ENCODE results near the gene NES.

NES gene

DNA sequence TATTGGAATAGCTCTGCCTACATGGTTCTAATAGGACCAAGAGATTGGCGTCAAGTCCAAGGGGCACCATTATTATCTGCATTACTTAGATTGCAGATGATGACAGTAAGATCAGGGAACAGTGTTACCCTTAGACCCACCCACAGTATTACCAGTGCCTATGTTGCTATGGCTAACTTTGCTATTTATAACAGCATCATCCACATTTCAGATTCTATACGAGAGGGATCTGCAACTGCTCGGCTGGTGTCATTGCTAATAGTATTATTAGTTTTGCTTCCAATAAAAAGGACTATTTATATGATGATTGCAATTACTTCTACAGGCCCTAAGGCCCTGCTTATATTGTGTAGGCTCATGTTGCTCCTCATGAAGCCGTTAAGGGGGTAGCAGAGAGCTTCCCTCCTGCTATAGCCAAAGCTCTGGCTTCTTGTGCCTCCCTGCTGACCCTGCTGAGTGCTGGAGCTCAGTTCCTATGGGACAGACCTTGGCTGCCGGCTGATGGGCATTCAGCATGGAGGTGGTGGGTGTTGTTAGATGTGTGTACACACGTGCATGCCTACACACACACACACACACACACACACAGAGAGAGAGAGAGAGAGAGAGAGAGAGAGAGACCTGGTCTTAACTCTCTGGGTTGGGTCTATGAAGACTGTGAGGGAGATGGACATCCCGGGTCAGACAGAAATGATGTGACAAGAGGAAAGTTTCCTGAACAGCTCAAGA lies 34.0 kb downstream of the NES start:
- no peak overlapping the region for H3K27ac ChIP-seq (ENCODE audit: low read length)
- H3K4me2 ChIP-seq (ENCODE audit: insufficient read depth, low read length) = no peak overlapping the region
- TF ChIP-seq, protein P1, sequence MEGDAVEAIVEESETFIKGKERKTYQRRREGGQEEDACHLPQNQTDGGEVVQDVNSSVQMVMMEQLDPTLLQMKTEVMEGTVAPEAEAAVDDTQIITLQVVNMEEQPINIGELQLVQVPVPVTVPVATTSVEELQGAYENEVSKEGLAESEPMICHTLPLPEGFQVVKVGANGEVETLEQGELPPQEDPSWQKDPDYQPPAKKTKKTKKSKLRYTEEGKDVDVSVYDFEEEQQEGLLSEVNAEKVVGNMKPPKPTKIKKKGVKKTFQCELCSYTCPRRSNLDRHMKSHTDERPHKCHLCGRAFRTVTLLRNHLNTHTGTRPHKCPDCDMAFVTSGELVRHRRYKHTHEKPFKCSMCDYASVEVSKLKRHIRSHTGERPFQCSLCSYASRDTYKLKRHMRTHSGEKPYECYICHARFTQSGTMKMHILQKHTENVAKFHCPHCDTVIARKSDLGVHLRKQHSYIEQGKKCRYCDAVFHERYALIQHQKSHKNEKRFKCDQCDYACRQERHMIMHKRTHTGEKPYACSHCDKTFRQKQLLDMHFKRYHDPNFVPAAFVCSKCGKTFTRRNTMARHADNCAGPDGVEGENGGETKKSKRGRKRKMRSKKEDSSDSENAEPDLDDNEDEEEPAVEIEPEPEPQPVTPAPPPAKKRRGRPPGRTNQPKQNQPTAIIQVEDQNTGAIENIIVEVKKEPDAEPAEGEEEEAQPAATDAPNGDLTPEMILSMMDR (IDR thresholded peaks at IDR 0.05; ENCODE audit: borderline replicate concordance, extremely low read depth, low read length, poor library complexity, severe bottlenecking) = no peak
- no peak for TF ChIP-seq EZH2 (IDR thresholded peaks at IDR 0.05; ENCODE audit: borderline replicate concordance, low read depth, low read length, severe bottlenecking)
- H4K20me1 ChIP-seq (ENCODE audit: insufficient read depth, low read length) = no peaks in the 10 kb centered on the region; the same call in none of the 2 replicates
- no peak overlapping the region for H3K9ac ChIP-seq (ENCODE audit: low read depth, low read length)
- H3K79me2 ChIP-seq (ENCODE audit: insufficient read depth, low read length) = no peaks in the 10 kb centered on the region
- H2AFZ ChIP-seq (ENCODE audit: low read depth, low read length) = peak overlapping the region; percentile 18; the same call in 1 of the 2 replicates
- H3K9me3 ChIP-seq (ENCODE audit: insufficient read depth, low read length, severe bottlenecking) = no peaks in the 10 kb centered on the region
- H3K4me1 ChIP-seq (ENCODE audit: insufficient read depth, low read length) = peaks cover 12% of the 10 kb centered on the region
- no peaks in the 10 kb centered on the region for H3K36me3 ChIP-seq (ENCODE audit: insufficient read depth, low read length)
- DNase-seq (no peak), ATAC-seq (ENCODE audit: insufficient read depth, low read depth) (peak; percentile 34)
- no peak overlapping the region for H3K4me3 ChIP-seq (ENCODE audit: low read depth in 1 of 2, low read length in 2 of 2)
- peaks cover 9% of the 10 kb centered on the region for H3K27me3 ChIP-seq (ENCODE audit: insufficient read depth, low read length, poor library complexity)

DNA sequence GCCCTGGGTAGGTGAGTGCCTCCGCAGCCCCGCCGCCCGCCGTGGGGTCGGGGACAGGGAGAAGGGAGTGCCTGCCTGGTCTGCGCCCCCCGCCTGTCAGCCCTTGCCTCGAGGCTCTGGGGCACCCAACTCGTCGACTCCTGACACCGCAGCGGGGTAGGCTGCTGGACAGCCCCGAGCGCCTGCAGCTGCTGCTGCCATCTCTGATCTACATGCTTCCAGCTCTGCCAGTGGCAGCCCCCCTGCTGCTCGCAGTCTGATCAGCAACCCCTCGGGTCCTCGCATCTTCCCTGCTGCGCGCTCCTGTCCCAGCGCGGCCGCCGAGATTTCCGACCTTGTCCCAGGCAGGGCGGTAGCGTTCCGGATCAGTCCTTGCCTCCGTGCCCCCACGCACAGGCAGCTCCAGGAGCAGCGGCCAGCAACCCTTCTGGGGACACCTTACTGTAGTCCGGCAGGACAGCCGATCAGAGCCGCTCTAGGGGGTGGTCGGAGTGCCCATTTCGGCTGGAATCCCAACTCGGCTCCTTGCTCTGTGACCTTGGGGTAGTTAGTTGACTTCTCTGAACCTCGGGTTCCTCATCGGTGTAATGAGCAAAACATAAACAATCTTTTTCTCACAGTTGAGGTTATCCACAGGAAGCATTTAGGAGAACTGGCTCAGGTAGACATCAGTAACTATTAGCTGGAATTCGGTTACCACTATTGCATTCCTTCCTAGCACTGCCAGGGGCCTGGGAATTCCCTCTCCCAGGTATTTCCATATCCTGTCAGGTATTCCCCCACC lies 34.8 kb downstream of the NES start:
- Histone ChIP-seq H3K36me3 (ENCODE audit: insufficient read depth, low read length) (no peaks in the 10 kb centered on the region), H3K79me2 (ENCODE audit: insufficient read depth, low read length) (no peaks in the 10 kb centered on the region), H3K4me3 (ENCODE audit: low read depth in 1 of 2, low read length in 2 of 2) (no peak overlapping the region), H3K9ac (ENCODE audit: low read depth, low read length) (no peak overlapping the region), H3K4me2 (ENCODE audit: insufficient read depth, low read length) (no peak overlapping the region), H3K27ac (ENCODE audit: low read length) (no peak overlapping the region), H4K20me1 (ENCODE audit: insufficient read depth, low read length) (no peaks in the 10 kb centered on the region; the same call in none of the 2 replicates), H3K4me1 (ENCODE audit: insufficient read depth, low read length) (peaks cover 12% of the 10 kb centered on the region), H3K27me3 (ENCODE audit: insufficient read depth, low read length, poor library complexity) (peaks cover 14% of the 10 kb centered on the region), H2AFZ (ENCODE audit: low read depth, low read length) (no peak overlapping the region), H3K9me3 (ENCODE audit: insufficient read depth, low read length, severe bottlenecking) (no peaks in the 10 kb centered on the region)
- TF ChIP-seq, protein P1 (IDR thresholded peaks at IDR 0.05; ENCODE audit: borderline replicate concordance, extremely low read depth, low read length, poor library complexity, severe bottlenecking) = no peak
- no peak for TF ChIP-seq EZH2 (IDR thresholded peaks at IDR 0.05; ENCODE audit: borderline replicate concordance, low read depth, low read length, severe bottlenecking)
- ATAC-seq (ENCODE audit: insufficient read depth, low read depth) = no peak
- no peak for DNase-seq

DNA sequence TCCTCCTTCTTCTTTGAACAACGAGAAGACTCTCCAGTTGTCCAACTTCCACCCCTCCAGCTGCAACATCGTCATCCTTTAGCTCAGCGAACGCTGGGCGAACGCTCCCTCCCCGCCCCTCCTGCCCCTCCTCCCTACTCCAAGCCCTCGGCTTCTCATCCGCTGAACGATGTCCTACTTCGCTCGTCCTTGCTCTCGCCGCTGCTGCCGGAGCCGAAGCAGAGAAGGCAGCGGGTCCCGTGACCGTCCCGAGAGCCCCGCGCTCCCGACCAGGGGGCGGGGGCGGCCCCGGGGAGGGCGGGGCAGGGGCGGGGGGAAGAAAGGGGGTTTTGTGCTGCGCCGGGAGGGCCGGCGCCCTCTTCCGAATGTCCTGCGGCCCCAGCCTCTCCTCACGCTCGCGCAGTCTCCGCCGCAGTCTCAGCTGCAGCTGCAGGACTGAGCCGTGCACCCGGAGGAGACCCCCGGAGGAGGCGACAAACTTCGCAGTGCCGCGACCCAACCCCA lies 35.4 kb downstream of the NES start, which contains the start of gene BCAN:
TSS of gene BCAN (plus strand) at position 357 of the 504 bp plus-strand sequence. CDS start 3,938 bp downstream, outside the sequence.
- Histone ChIP-seq H3K27ac (ENCODE audit: low read length) (no peak within 1 kb of the TSS), H2AFZ (ENCODE audit: low read depth, low read length) (no peak within 1 kb of the TSS), H4K20me1 (ENCODE audit: insufficient read depth, low read length) (no peaks in the 10 kb centered on the region; the same call in 1 of the 2 replicates), H3K4me3 (ENCODE audit: low read depth in 1 of 2, low read length in 2 of 2) (no peak within 1 kb of the TSS), H3K79me2 (ENCODE audit: insufficient read depth, low read length) (no peaks in the 10 kb centered on the region), H3K4me1 (ENCODE audit: insufficient read depth, low read length) (peaks cover 12% of the 10 kb centered on the region), H3K4me2 (ENCODE audit: insufficient read depth, low read length) (no peak within 1 kb of the TSS), H3K36me3 (ENCODE audit: insufficient read depth, low read length) (no peaks in the 10 kb centered on the region), H3K27me3 (ENCODE audit: insufficient read depth, low read length, poor library complexity) (peaks cover 14% of the 10 kb centered on the region), H3K9ac (ENCODE audit: low read depth, low read length) (no peak within 1 kb of the TSS), H3K9me3 (ENCODE audit: insufficient read depth, low read length, severe bottlenecking) (no peaks in the 10 kb centered on the region)
- ATAC-seq (ENCODE audit: insufficient read depth, low read depth) (no peak), DNase-seq (no peak)
- TF ChIP-seq, protein P1 (IDR thresholded peaks at IDR 0.05; ENCODE audit: borderline replicate concordance, extremely low read depth, low read length, poor library complexity, severe bottlenecking) = no peak
- TF ChIP-seq EZH2 (IDR thresholded peaks at IDR 0.05; ENCODE audit: borderline replicate concordance, low read depth, low read length, severe bottlenecking) = no peak

All from DND-41 (cell line).